ENCODE measurements around the gene EPHX1. TPM values are rescaled to one million over a fixed set of nuclear protein-coding genes. Genes with fewer than 3 reads are reported as not detected.
"Not testable (repeated sequence)": the region's sequence is repeated elsewhere in the genome, so short reads cannot be mapped to it uniquely, and the experiment has no call there.

EPHX1 gene
- 1 to 10 TPM; 2.6 to 2.8 TPM for total RNA-seq

GRCh38 chr1:225809842-225810578 is at the start of gene EPHX1:
Gene EPHX1 (plus strand): TSS chr1:225810124. CDS start chr1:225828730, 18,606 bp downstream.
- peak; percentile 81 for DNase-seq
- peak within 1 kb of the TSS; percentile 73 for H3K4me3 Mint-ChIP-seq
- H3K27me3 Mint-ChIP-seq, result peaks cover 2% of the 10 kb centered on the region
- no peak within 1 kb of the TSS for H3K27ac Mint-ChIP-seq
- no peaks in the 10 kb centered on the region for H3K9me3 Mint-ChIP-seq
- POLR2A ChIA-PET, result interaction anchor here (0.7 kb wide), 1 partner anchor 18 kb away, joined by 4 read pairs; no protein-coding TSS in a partner anchor
- peaks cover 11% of the 10 kb centered on the region for H3K4me1 Mint-ChIP-seq (ENCODE audit: low read depth)
- intact Hi-C loops (cut with micrococcal nuclease), result loop anchor here (2.0 kb wide), 1 partner anchor 33 kb away; the partner anchor contains the start of gene SRP9
- CTCF ChIA-PET, result interaction anchor here (0.8 to 2.0 kb wide), 5 partner anchors 33 to 335 kb away, joined by 3 to 6 read pairs (median 4); partner anchors contain the start of gene SRP9
- no peaks in the 10 kb centered on the region for H3K36me3 Mint-ChIP-seq

GRCh38 chr1:225760531-225760930 is 49.4 kb upstream of the EPHX1 start:
- Mint-ChIP-seq H3K4me1 (ENCODE audit: low read depth) (no peaks in the 10 kb centered on the region), H3K4me3 (no peak overlapping the region), H3K27me3 (peaks cover 6% of the 10 kb centered on the region), H3K27ac (no peak overlapping the region), H3K36me3 (no peaks in the 10 kb centered on the region), H3K9me3 (no peaks in the 10 kb centered on the region)
- ChIA-PET POLR2A (interaction anchor here (0.7 kb wide), 1 partner anchor 17 kb away, joined by 3 read pairs; no protein-coding TSS in a partner anchor), CTCF (no interaction called here)
- intact Hi-C loops (cut with micrococcal nuclease), result no loop called here
- DNase-seq, result no peak

- H3K4me3 Mint-ChIP-seq; POLR2A ChIA-PET; H3K36me3 Mint-ChIP-seq; H3K4me1 Mint-ChIP-seq (ENCODE audit: low read depth); intact Hi-C loops (cut with micrococcal nuclease); CTCF ChIA-PET; H3K27ac Mint-ChIP-seq; DNase-seq; H3K27me3 Mint-ChIP-seq; H3K9me3 Mint-ChIP-seq: not testable (repeated sequence)
Observed at GRCh38 chr1:225761395-225761794, 48.5 kb upstream of the EPHX1 start.

- intact Hi-C loops (cut with micrococcal nuclease), result no loop called here
- DNase-seq, result no peak
- Mint-ChIP-seq H3K9me3 (no peaks in the 10 kb centered on the region), H3K4me1 (ENCODE audit: low read depth) (no peaks in the 10 kb centered on the region), H3K36me3 (no peaks in the 10 kb centered on the region), H3K27ac (no peak overlapping the region), H3K27me3 (peaks cover 9% of the 10 kb centered on the region), H3K4me3 (no peak overlapping the region)
- POLR2A ChIA-PET, result no interaction called here
- CTCF ChIA-PET, result no interaction called here
Observed at GRCh38 chr1:225762002-225762441, 47.9 kb upstream of the EPHX1 start.

- Mint-ChIP-seq H3K4me3 (no peak overlapping the region), H3K36me3 (no peaks in the 10 kb centered on the region), H3K4me1 (ENCODE audit: low read depth) (no peaks in the 10 kb centered on the region), H3K9me3 (no peaks in the 10 kb centered on the region), H3K27ac (no peak overlapping the region), H3K27me3 (peaks cover 9% of the 10 kb centered on the region)
- intact Hi-C loops (cut with micrococcal nuclease), result no loop called here
- ChIA-PET CTCF (no interaction called here), POLR2A (no interaction called here)
- no peak for DNase-seq
Observed at GRCh38 chr1:225762444-225762843, 47.5 kb upstream of the EPHX1 start.

GRCh38 chr1:225763716-225764548 is 46.0 kb upstream of the EPHX1 start:
- Mint-ChIP-seq H3K36me3 (no peaks in the 10 kb centered on the region), H3K27me3 (peaks cover 9% of the 10 kb centered on the region), H3K9me3 (no peaks in the 10 kb centered on the region), H3K27ac (no peak overlapping the region), H3K4me3 (no peak overlapping the region), H3K4me1 (ENCODE audit: low read depth) (no peaks in the 10 kb centered on the region)
- intact Hi-C loops (cut with micrococcal nuclease), result no loop called here
- ChIA-PET CTCF (no interaction called here), POLR2A (no interaction called here)
- no peak for DNase-seq

- Mint-ChIP-seq H3K27me3 (peaks cover 9% of the 10 kb centered on the region), H3K27ac (no peak overlapping the region), H3K36me3 (no peaks in the 10 kb centered on the region), H3K4me3 (no peak overlapping the region), H3K4me1 (ENCODE audit: low read depth) (no peaks in the 10 kb centered on the region), H3K9me3 (no peaks in the 10 kb centered on the region)
- intact Hi-C loops (cut with micrococcal nuclease), result no loop called here
- DNase-seq, result no peak
- ChIA-PET POLR2A (no interaction called here), CTCF (no interaction called here)
Observed at GRCh38 chr1:225765982-225766674, 43.8 kb upstream of the EPHX1 start.

- no peaks in the 10 kb centered on the region for H3K4me1 Mint-ChIP-seq (ENCODE audit: low read depth)
- no peak overlapping the region for H3K4me3 Mint-ChIP-seq
- CTCF ChIA-PET, result interaction anchor here (0.6 to 2.6 kb wide), 2 partner anchors 11 to 1375 kb away, joined by 3 to 13 read pairs; partner anchors contain the start of gene SRP9
- H3K9me3 Mint-ChIP-seq, result no peaks in the 10 kb centered on the region
- no peak for DNase-seq
- no peak overlapping the region for H3K27ac Mint-ChIP-seq
- POLR2A ChIA-PET, result no interaction called here
- H3K27me3 Mint-ChIP-seq, result peaks cover 8% of the 10 kb centered on the region
- intact Hi-C loops (cut with micrococcal nuclease), result no loop called here
- H3K36me3 Mint-ChIP-seq, result no peaks in the 10 kb centered on the region
Observed at GRCh38 chr1:225766967-225767633, 42.8 kb upstream of the EPHX1 start.

GRCh38 chr1:225767634-225768540 is 42.0 kb upstream of the EPHX1 start:
- CTCF ChIA-PET, result interaction anchor here (2.6 kb wide), 1 partner anchor 10 kb away, joined by 13 read pairs; the partner anchor contains the start of gene SRP9
- POLR2A ChIA-PET, result no interaction called here
- no peak for DNase-seq
- intact Hi-C loops (cut with micrococcal nuclease), result no loop called here
- H3K9me3 Mint-ChIP-seq, result no peaks in the 10 kb centered on the region
- no peaks in the 10 kb centered on the region for H3K4me1 Mint-ChIP-seq (ENCODE audit: low read depth)
- H3K27me3 Mint-ChIP-seq, result peaks cover 4% of the 10 kb centered on the region
- no peak overlapping the region for H3K27ac Mint-ChIP-seq
- H3K36me3 Mint-ChIP-seq, result no peaks in the 10 kb centered on the region
- H3K4me3 Mint-ChIP-seq, result no peak overlapping the region

- intact Hi-C loops (cut with micrococcal nuclease), result no loop called here
- Mint-ChIP-seq H3K36me3 (no peaks in the 10 kb centered on the region), H3K27me3 (peaks cover 4% of the 10 kb centered on the region), H3K9me3 (no peaks in the 10 kb centered on the region), H3K4me1 (ENCODE audit: low read depth) (no peaks in the 10 kb centered on the region), H3K4me3 (no peak overlapping the region), H3K27ac (no peak overlapping the region)
- POLR2A ChIA-PET, result interaction anchor here (0.6 to 1.0 kb wide), 2 partner anchors 10 to 114 kb away, joined by 3 read pairs; partner anchors contain the start of gene TMEM63A
- CTCF ChIA-PET, result interaction anchor here (1.1 to 2.6 kb wide), 3 partner anchors 9 to 294 kb away, joined by 3 to 13 read pairs (median 4); partner anchors contain the start of gene SRP9
- no peak for DNase-seq
Observed at GRCh38 chr1:225768662-225769426, 41.1 kb upstream of the EPHX1 start.

All from activated CD4-positive, alpha-beta memory T cell treated with anti-CD3 and anti-CD28 coated beads for 36 hours (primary cell).